K562 (cell line): ENCODE measurements around the gene TMTC2. TPM values are rescaled to one million over a fixed set of nuclear protein-coding genes. Genes with fewer than 3 reads are reported as not detected.
A peak's percentile ranks its signal among the peaks of the same experiment; 100 is the strongest.

Source experiments
- EP300 ChIP-seq: IDR thresholded peaks from 2 replicates; pipeline ENCODE4 v1.6.1; 2012; ENCODE audit warnings: low read length, improper control_type of control experiment
- HDAC2 ChIP-seq: fragments of 450-650 bp; IDR thresholded peaks from 2 replicates; pipeline ENCODE4 v1.6.1; 2016; ENCODE audit warnings: mild to moderate bottlenecking
- HDAC6 ChIP-seq: IDR thresholded peaks from 2 replicates; pipeline ENCODE4 v1.6.1; 2012; ENCODE audit warnings: low read depth, mild to moderate bottlenecking, control low read depth, inconsistent platforms, low read length, moderate library complexity
- HMBOX1 ChIP-seq: sonication (generic); IDR thresholded peaks from 2 replicates; pipeline ENCODE4 v1.6.1; 2016
- NCOA6 ChIP-seq: fragments of 450-650 bp; IDR thresholded peaks from 2 replicates; pipeline ENCODE4 v1.6.1; 2017; ENCODE audit warnings: mild to moderate bottlenecking
- PPARD ChIP-seq: fragments of 250-450 bp; sonication (Bioruptor Pico); IDR thresholded peaks from 2 replicates; pipeline ENCODE4 v1.8.0; 2022; ENCODE audit warnings: inconsistent platforms, mild to moderate bottlenecking, moderate library complexity
- RREB1 ChIP-seq: fragments of 250-450 bp; sonication (Bioruptor Pico); IDR thresholded peaks from 2 replicates; pipeline ENCODE4 v1.4.0; 2020
- SMARCA5 ChIP-seq: fragments of 450-650 bp; IDR thresholded peaks from 2 replicates; pipeline ENCODE4 v1.6.1; 2016
- SPI1 ChIP-seq: IDR thresholded peaks from 2 replicates; pipeline ENCODE4 v1.6.1; 2011; ENCODE audit warnings: low read depth, low read length, control low read depth, borderline replicate concordance
- STAT6 ChIP-seq: sonication (generic); formaldehyde crosslinking; IDR thresholded peaks from 2 replicates; pipeline ENCODE4 v1.8.1; 2023; ENCODE audit warnings: mild to moderate bottlenecking, missing genetic modification reagents
- TCF3 ChIP-seq: sonication (generic); formaldehyde crosslinking; IDR thresholded peaks from 2 replicates; pipeline ENCODE4 v1.4.0; 2020; ENCODE audit warnings: mild to moderate bottlenecking, missing genetic modification reagents
- ZBTB34 ChIP-seq: fragments of 250-450 bp; sonication (Bioruptor Pico); IDR thresholded peaks from 2 replicates; pipeline ENCODE4 v1.8.0; 2021; ENCODE audit warnings: mild to moderate bottlenecking, moderate library complexity
- ZBTB43 ChIP-seq: sonication (generic); formaldehyde crosslinking; IDR thresholded peaks from 2 replicates; pipeline ENCODE4 v1.8.0; 2023; ENCODE audit warnings: mild to moderate bottlenecking, missing genetic modification reagents
- ZKSCAN3 ChIP-seq: fragments of 250-450 bp; sonication (Bioruptor Pico); IDR thresholded peaks from 2 replicates; pipeline ENCODE4 v1.4.0; 2020
- ZNF586 ChIP-seq: fragments of 450-650 bp; formaldehyde crosslinking; conservative IDR thresholded peaks from 2 replicates; pipeline ENCODE4 v1.4.0; 2020; ENCODE audit warnings: mild to moderate bottlenecking, moderate library complexity
- polyA plus RNA-seq, 8 experiments: library from polyadenylated mRNA; depleted of rRNA in 4 of 8; stranded (reverse) in 5 of 8; unstranded in 3 of 8; fragments of >200 nt; fragmentation: Nextera tagmentation in 2 of 8; fragmentation: Illumina TruSeq in 1 of 8; extraction: Ambion mirVana in 2 of 8; extraction: Trizol in 1 of 8; gene quantifications; 2 replicates each; pipeline versions ENCODE4 v1.2.1 to v1.2.3, GENCODE V29; 2011 to 2014; ENCODE audit warnings: inconsistent platforms in 1 of 8, missing spikeins in 1 of 8
- total RNA-seq, 7 experiments: library from RNA; depleted of rRNA in 6 of 7; stranded (reverse); fragments of >200 nt in 6 of 7; fragmentation: Illumina TruSeq in 2 of 7; extraction: Trizol in 2 of 7; gene quantifications; 2 replicates each; pipeline versions ENCODE4 v1.2.1 to v1.2.3, GENCODE V29; 2011 to 2021; ENCODE audit warnings: low replicate concordance in 1 of 7

TMTC2 gene
- total and polyA plus RNA-seq, 9 of the 15 experiments (the other 6 are each of a cell fraction or from before 2014, with no cell fraction given), result 0.29 to 1.1 (median 0.55) TPM

- TF ChIP-seq HDAC6 (no peak), NCOA6 (peak; percentile 51), TCF3 (CRISPR knock-in tag) (peak; percentile 98), HMBOX1 (peak; percentile 92), HDAC2 (peak; percentile 51; the same call in 1 of the 2 replicates), EP300 (peak; percentile 99), ZNF586 (CRISPR knock-in tag) (no peak), SPI1 (no peak), ZBTB43 (CRISPR knock-in tag) (no peak), ZKSCAN3 (no peak), ZBTB34 (CRISPR knock-in tag) (no peak), STAT6 (CRISPR knock-in tag) (no peak), SMARCA5 (no peak), RREB1 (CRISPR knock-in tag) (no peak), PPARD (CRISPR knock-in tag) (no peak)
Observed at GRCh38 chr12:83172866-83173649, 486.4 kb downstream of the TMTC2 start (continued).
